Pons (tissue), 1 donor: ENCODE measurements around the gene CARMIL1.
"Not testable (repeated sequence)": the region's sequence is repeated elsewhere in the genome, so short reads cannot be mapped to it uniquely, and the experiment has no call there.

ENCODE experiments used
- DNase-seq: peaks from one replicate; pipeline ENCODE4 v3.0.0-alpha.2; 2016; ENCODE audit warnings: low spot score

The CARMIL1 gene

GRCh38 chr6:25411316-25411950 is 132.3 kb downstream of the CARMIL1 start:
- no peak for DNase-seq

GRCh38 chr6:25413207-25413905 is 134.2 kb downstream of the CARMIL1 start:
- DNase-seq, result no peak

- no peak for DNase-seq
Observed at GRCh38 chr6:25414168-25414567, 135.0 kb downstream of the CARMIL1 start.

GRCh38 chr6:25414755-25415154 is 135.6 kb downstream of the CARMIL1 start:
- DNase-seq, result no peak

GRCh38 chr6:25415274-25415673 is 136.1 kb downstream of the CARMIL1 start:
- DNase-seq, result no peak

GRCh38 chr6:25415701-25416100 is 136.5 kb downstream of the CARMIL1 start:
- DNase-seq, result no peak

GRCh38 chr6:25417046-25417605 is 138.0 kb downstream of the CARMIL1 start:
- DNase-seq, result no peak

GRCh38 chr6:25418454-25419052 is 139.4 kb downstream of the CARMIL1 start:
- DNase-seq, result no peak

- no peak for DNase-seq
Observed at GRCh38 chr6:25419879-25420278, 140.7 kb downstream of the CARMIL1 start.

GRCh38 chr6:25423358-25423757 is 144.2 kb downstream of the CARMIL1 start:
- no peak for DNase-seq

GRCh38 chr6:25424303-25424702 is 145.1 kb downstream of the CARMIL1 start:
- no peak for DNase-seq

- no peak for DNase-seq
Observed at GRCh38 chr6:25427549-25427948, 148.4 kb downstream of the CARMIL1 start.

- no peak for DNase-seq
Observed at GRCh38 chr6:25428758-25429317, 149.7 kb downstream of the CARMIL1 start.

GRCh38 chr6:25431306-25431974 is 152.3 kb downstream of the CARMIL1 start:
- no peak for DNase-seq

GRCh38 chr6:25431975-25432307 is 152.8 kb downstream of the CARMIL1 start:
- DNase-seq, result no peak

GRCh38 chr6:25434921-25435320 is 155.7 kb downstream of the CARMIL1 start:
- no peak for DNase-seq

- peak; percentile 12 for DNase-seq
Observed at GRCh38 chr6:25435416-25435985, 156.3 kb downstream of the CARMIL1 start.

- no peak for DNase-seq
Observed at GRCh38 chr6:25436760-25437159, 157.6 kb downstream of the CARMIL1 start.

GRCh38 chr6:25439368-25439767 is 160.2 kb downstream of the CARMIL1 start:
- no peak for DNase-seq

GRCh38 chr6:25441663-25442270 is 162.6 kb downstream of the CARMIL1 start:
- no peak for DNase-seq

GRCh38 chr6:25442898-25443297 is 163.7 kb downstream of the CARMIL1 start:
- DNase-seq, result no peak

- DNase-seq, result not testable (repeated sequence)
Observed at GRCh38 chr6:25444521-25444920, 165.3 kb downstream of the CARMIL1 start.
